Measurements from ENCODE around the gene TAF4.

The TAF4 gene

DNA sequence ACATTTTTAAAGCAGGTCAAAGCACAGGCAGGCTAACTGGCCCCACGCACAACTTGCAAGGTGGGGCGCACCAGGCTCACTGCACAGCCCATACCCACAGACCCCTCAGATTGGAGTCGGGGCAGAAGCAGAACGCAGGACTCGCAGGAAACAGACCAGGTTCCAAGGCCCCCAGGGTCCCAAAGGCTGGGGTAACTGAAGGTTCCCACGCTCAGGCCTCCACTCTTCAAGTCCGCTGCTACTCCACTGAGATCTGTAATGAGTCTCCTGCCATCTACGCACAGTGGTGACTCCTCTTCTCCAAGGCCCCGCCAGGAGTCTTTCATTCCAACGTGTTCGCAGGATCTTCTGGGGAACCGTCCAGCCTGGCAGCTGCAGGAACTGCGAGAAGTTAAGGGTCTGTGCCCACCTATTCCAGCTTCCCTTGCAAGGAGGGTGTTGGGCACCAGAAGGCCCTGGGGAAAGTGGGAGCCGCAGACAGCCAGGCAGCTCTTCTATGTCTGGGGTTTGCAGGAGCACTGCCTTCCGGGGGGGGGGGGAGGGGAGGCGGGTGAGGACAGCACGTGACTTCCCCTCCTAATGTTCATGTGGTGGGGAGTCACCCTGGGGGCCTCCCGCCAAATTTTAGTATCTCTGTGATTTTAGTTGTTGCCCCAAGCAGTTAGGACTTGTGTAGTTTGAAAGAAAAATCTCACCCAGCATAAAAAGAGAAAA, 2.0 kb upstream of the TAF4 start:
- no peaks in the 10 kb centered on the region for H4K20me1 ChIP-seq (ENCODE audit: low read depth, low read length)
- H3K9ac ChIP-seq (ENCODE audit: low read length): no peak overlapping the region
- no peak overlapping the region for H3K4me2 ChIP-seq (ENCODE audit: low read depth, low read length, poor library complexity, severe bottlenecking)

DNA sequence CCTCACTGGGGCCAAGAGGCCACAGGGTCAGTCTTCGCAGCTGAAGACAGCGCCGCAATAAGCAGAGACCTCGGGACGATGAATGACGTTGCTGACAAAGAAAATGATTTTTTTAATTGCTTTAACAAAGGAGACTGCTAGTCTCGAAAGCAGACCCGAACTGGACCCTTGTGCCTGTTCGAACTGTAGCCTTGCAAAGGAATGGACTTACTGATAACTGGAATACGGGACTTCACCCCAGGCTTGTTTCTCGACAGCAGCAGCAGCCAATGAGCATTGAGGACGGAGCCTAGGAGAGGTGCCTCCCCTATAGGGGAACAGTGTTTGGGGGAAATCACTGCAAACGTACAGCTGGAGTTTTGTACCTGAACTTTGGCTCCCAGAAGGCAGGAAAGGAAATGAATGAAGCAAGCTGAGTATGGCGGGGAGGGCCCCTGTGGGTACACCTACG, 1.3 kb upstream of the TAF4 start:
- TF ChIP-seq, protein P1, sequence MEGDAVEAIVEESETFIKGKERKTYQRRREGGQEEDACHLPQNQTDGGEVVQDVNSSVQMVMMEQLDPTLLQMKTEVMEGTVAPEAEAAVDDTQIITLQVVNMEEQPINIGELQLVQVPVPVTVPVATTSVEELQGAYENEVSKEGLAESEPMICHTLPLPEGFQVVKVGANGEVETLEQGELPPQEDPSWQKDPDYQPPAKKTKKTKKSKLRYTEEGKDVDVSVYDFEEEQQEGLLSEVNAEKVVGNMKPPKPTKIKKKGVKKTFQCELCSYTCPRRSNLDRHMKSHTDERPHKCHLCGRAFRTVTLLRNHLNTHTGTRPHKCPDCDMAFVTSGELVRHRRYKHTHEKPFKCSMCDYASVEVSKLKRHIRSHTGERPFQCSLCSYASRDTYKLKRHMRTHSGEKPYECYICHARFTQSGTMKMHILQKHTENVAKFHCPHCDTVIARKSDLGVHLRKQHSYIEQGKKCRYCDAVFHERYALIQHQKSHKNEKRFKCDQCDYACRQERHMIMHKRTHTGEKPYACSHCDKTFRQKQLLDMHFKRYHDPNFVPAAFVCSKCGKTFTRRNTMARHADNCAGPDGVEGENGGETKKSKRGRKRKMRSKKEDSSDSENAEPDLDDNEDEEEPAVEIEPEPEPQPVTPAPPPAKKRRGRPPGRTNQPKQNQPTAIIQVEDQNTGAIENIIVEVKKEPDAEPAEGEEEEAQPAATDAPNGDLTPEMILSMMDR (IDR thresholded peaks at IDR 0.05; ENCODE audit: insufficient read depth, low read length, poor library complexity, severe bottlenecking): no peak
- TF ChIP-seq EZH2phosphoT487 (conservative IDR thresholded peaks at IDR 0.05; ENCODE audit: low read length): no peak
- no peaks in the 10 kb centered on the region for H4K20me1 ChIP-seq (ENCODE audit: low read depth, low read length)
- H3K27ac ChIP-seq (ENCODE audit: low read depth, low read length): no peak overlapping the region
- H3K79me2 ChIP-seq (ENCODE audit: insufficient read depth, low read length): peaks cover 21% of the 10 kb centered on the region; the same call in 1 of the 2 replicates
- H3K27me3 ChIP-seq (ENCODE audit: low read length): no peaks in the 10 kb centered on the region
- peak overlapping the region; percentile 75 for H2AFZ ChIP-seq (ENCODE audit: low read depth, low read length, severe bottlenecking)
- peak overlapping the region; percentile 51 for H3K4me3 ChIP-seq (ENCODE audit: insufficient read depth, low read length, poor library complexity, severe bottlenecking)
- no peaks in the 10 kb centered on the region for H3K36me3 ChIP-seq (ENCODE audit: low read length)
- no peaks in the 10 kb centered on the region for H3K9me3 ChIP-seq (ENCODE audit: insufficient read depth, low read length)
- no peaks in the 10 kb centered on the region for H3K9me2 ChIP-seq (replicated peaks; ENCODE audit: insufficient read depth, low read length)
- H3F3A ChIP-seq (ENCODE audit: insufficient read depth): no peaks in the 10 kb centered on the region
- peak overlapping the region; percentile 63 for H3K4me2 ChIP-seq (ENCODE audit: low read depth, low read length, poor library complexity, severe bottlenecking)
- H3K9ac ChIP-seq (ENCODE audit: low read length): peak overlapping the region; percentile 59

More for the DNA sequence above, 2.0 kb upstream of the TAF4 start:
- H3F3A ChIP-seq (ENCODE audit: insufficient read depth): no peaks in the 10 kb centered on the region
- no peaks in the 10 kb centered on the region for H3K9me2 ChIP-seq (replicated peaks; ENCODE audit: insufficient read depth, low read length)
- TF ChIP-seq EZH2phosphoT487 (conservative IDR thresholded peaks at IDR 0.05; ENCODE audit: low read length): no peak
- TF ChIP-seq, protein P1 (IDR thresholded peaks at IDR 0.05; ENCODE audit: insufficient read depth, low read length, poor library complexity, severe bottlenecking): no peak
- H3K4me3 ChIP-seq (ENCODE audit: insufficient read depth, low read length, poor library complexity, severe bottlenecking): no peak overlapping the region
- H3K27me3 ChIP-seq (ENCODE audit: low read length): no peaks in the 10 kb centered on the region
- no peak overlapping the region for H3K27ac ChIP-seq (ENCODE audit: low read depth, low read length)
- H3K36me3 ChIP-seq (ENCODE audit: low read length): no peaks in the 10 kb centered on the region
- H3K9me3 ChIP-seq (ENCODE audit: insufficient read depth, low read length): no peaks in the 10 kb centered on the region
- no peak overlapping the region for H2AFZ ChIP-seq (ENCODE audit: low read depth, low read length, severe bottlenecking)
- H3K79me2 ChIP-seq (ENCODE audit: insufficient read depth, low read length): peaks cover 15% of the 10 kb centered on the region; the same call in 1 of the 2 replicates

DNA sequence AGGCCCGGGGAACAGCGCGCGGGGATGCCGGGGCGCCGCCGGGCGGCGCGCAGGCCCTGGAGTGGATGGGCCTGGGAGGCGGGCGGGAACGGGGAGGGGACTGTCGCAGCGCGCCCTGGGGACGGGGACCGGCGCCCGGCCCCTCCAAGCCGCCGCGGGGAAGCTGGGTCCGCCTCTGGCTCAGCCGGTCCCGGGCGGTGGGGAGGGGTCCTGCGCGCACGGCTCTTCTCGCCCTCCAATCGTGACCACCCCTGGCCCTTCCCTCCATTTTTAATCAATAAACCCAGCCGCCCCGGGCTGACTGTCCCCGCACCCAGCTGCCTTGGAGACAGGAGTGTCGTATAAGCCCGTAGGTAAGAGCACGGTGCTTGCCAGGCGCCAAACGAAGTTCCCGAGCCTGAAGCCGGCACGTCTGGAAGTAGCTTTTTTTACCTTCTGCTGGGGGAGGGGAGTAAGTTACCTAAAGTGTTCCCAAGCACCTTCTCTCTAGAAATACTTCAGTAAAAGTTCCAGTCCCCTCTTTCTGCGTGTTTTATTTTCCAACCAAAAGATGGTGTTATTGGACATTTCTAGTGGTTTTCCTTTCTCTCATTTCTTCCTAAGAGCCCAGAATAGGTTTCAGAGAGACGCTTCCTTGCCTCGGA, 780 bp upstream of the TAF4 start:
- H3F3A ChIP-seq (ENCODE audit: insufficient read depth): no peaks in the 10 kb centered on the region
- H3K4me3 ChIP-seq (ENCODE audit: insufficient read depth, low read length, poor library complexity, severe bottlenecking): peak overlapping the region; percentile 51
- TF ChIP-seq EZH2phosphoT487 (conservative IDR thresholded peaks at IDR 0.05; ENCODE audit: low read length): no peak
- TF ChIP-seq, protein P1 (IDR thresholded peaks at IDR 0.05; ENCODE audit: insufficient read depth, low read length, poor library complexity, severe bottlenecking): no peak
- no peaks in the 10 kb centered on the region for H3K9me2 ChIP-seq (replicated peaks; ENCODE audit: insufficient read depth, low read length)
- peaks cover 27% of the 10 kb centered on the region; the same call in 1 of the 2 replicates for H3K79me2 ChIP-seq (ENCODE audit: insufficient read depth, low read length)
- H3K9me3 ChIP-seq (ENCODE audit: insufficient read depth, low read length): no peaks in the 10 kb centered on the region
- no peaks in the 10 kb centered on the region for H3K27me3 ChIP-seq (ENCODE audit: low read length)
- H2AFZ ChIP-seq (ENCODE audit: low read depth, low read length, severe bottlenecking): peak overlapping the region; percentile 75
- H3K27ac ChIP-seq (ENCODE audit: low read depth, low read length): no peak overlapping the region
- peak overlapping the region; percentile 59 for H3K9ac ChIP-seq (ENCODE audit: low read length)
- no peaks in the 10 kb centered on the region for H3K36me3 ChIP-seq (ENCODE audit: low read length)
- peak overlapping the region; percentile 63 for H3K4me2 ChIP-seq (ENCODE audit: low read depth, low read length, poor library complexity, severe bottlenecking)
- no peaks in the 10 kb centered on the region for H4K20me1 ChIP-seq (ENCODE audit: low read depth, low read length)
